OCI-LY7 (cell line): Measurements from ENCODE around the gene ZNF385D. TPM values are rescaled to one million over a fixed set of nuclear protein-coding genes. Genes with fewer than 3 reads are reported as not detected.

Source experiments
- BruUV-seq: library from RNA; stranded (reverse); fragments of 400-500 nt; replicated peaks from 2 replicates; lab custom pipeline; 2021; lab: Mats Ljungman, UMichigan
- CTCF ChIA-PET: fragments of 300-600 bp; sonication (Branson Sonifier 250); formaldehyde crosslinking; loops from one replicate; lab custom pipeline; 2022; ENCODE audit warnings: antibody characterized with exemption; ENCODE audit not compliant: unreplicated experiment; lab: Charles Lee
- POLR2A ChIA-PET: fragments of 300-600 bp; sonication (Branson Sonifier 250); formaldehyde crosslinking; loops from one replicate; lab custom pipeline; 2022; ENCODE audit warnings: antibody characterized with exemption; lab: Charles Lee
- DNase-seq: peaks from one replicate; pipeline ENCODE4 v3.0.0-alpha.2; 2015; ENCODE audit warnings: low spot score
- H2AFZ ChIP-seq: fragments of 200-600 bp; sonication (generic), shearing (Covaris generic); 2 replicates; pipeline ENCODE4 v1.6.1; 2014; ENCODE audit warnings: mild to moderate bottlenecking, antibody characterized with exemption, low read length, moderate library complexity
- H3K27ac ChIP-seq: fragments of 200-600 bp; sonication (generic); 2 replicates; pipeline ENCODE4 v1.5.1; 2014; ENCODE audit warnings: mixed run types, low read depth, mild to moderate bottlenecking, moderate library complexity, low read length, inconsistent platforms; ENCODE audit not compliant: poor library complexity, severe bottlenecking
- H3K36me3 ChIP-seq: fragments of 200-600 bp; sonication (generic); 2 replicates; pipeline ENCODE4 v1.6.1; 2014; ENCODE audit warnings: mild to moderate bottlenecking, antibody characterized with exemption, low read length, moderate library complexity, mixed read lengths; ENCODE audit not compliant: insufficient read depth
- H3K4me1 ChIP-seq: fragments of 200-600 bp; sonication (generic); 2 replicates; pipeline ENCODE4 v1.5.1; 2014; ENCODE audit warnings: mild to moderate bottlenecking, low read length; ENCODE audit not compliant: insufficient read depth, poor library complexity, severe bottlenecking
- H3K4me2 ChIP-seq: fragments of 200-600 bp; sonication (generic); 2 replicates; pipeline ENCODE4 v1.6.1; 2014; ENCODE audit warnings: mild to moderate bottlenecking, low read length
- H3K4me3 ChIP-seq: fragments of 200-600 bp; sonication (generic); 2 replicates; pipeline ENCODE4 v1.5.1; 2014; ENCODE audit warnings: mild to moderate bottlenecking, low read depth, low read length; ENCODE audit not compliant: poor library complexity, severe bottlenecking
- H3K79me2 ChIP-seq: fragments of 200-600 bp; sonication (generic); 2 replicates; pipeline ENCODE4 v1.6.1; 2016; ENCODE audit warnings: low read depth, mild to moderate bottlenecking, low read length, moderate library complexity, mixed read lengths; ENCODE audit not compliant: insufficient read depth
- H3K9me2 ChIP-seq: fragments of 200-600 bp; sonication (generic); 2 replicates; pipeline ENCODE4 v1.6.1; 2016; ENCODE audit warnings: mild to moderate bottlenecking, low read length, mixed read lengths; ENCODE audit not compliant: insufficient read depth
- H3K9me3 ChIP-seq: fragments of 200-600 bp; sonication (generic); 2 replicates; pipeline ENCODE4 v1.6.1; 2014; ENCODE audit warnings: mild to moderate bottlenecking, mixed run types, low read length, mixed read lengths
- H4K20me1 ChIP-seq: fragments of 200-600 bp; sonication (generic); 2 replicates; pipeline ENCODE4 v1.6.1; 2014; ENCODE audit warnings: mild to moderate bottlenecking, antibody characterized with exemption, low read length, moderate library complexity, mixed read lengths; ENCODE audit not compliant: insufficient read depth
- CTCF ChIP-seq: fragments of 200-600 bp; sonication (generic); conservative IDR thresholded peaks from 2 replicates; pipeline ENCODE4 v1.5.1; 2014; ENCODE audit warnings: mild to moderate bottlenecking, antibody characterized with exemption, low read length, moderate library complexity, mixed read lengths
- EZH2phosphoT487 ChIP-seq: fragments of 200-600 bp; sonication (generic); IDR thresholded peaks from 2 replicates; pipeline ENCODE4 v1.6.1; 2018; ENCODE audit warnings: low read depth, borderline replicate concordance, mild to moderate bottlenecking, mixed run types, antibody characterized with exemption, low read length, moderate library complexity, mixed read lengths
- intact Hi-C: fragments of 100-400 bp; cut with micrococcal nuclease; formaldehyde crosslinking; loops from one replicate; pipeline ENCODE4 v1.10.0; 2022; ENCODE audit not compliant: unreplicated experiment
- total RNA-seq, 2 experiments: library from RNA; depleted of rRNA in 1 of 2; stranded (reverse); fragments of >200 nt in 1 of 2; shearing (Covaris generic) in 1 of 2; gene quantifications; 2 replicates each; pipeline ENCODE4 v1.2.3, GENCODE V29; 2014 to 2022

The ZNF385D gene
- total RNA-seq, 2 experiments from 2014 or later = 0.13 TPM; not detected in 1

GRCh38 chr3:21704796-21705195, 46.2 kb downstream of the ZNF385D start:
- no peak for DNase-seq
- POLR2A ChIA-PET = interaction anchor here (0.7 to 0.9 kb wide), 2 partner anchors 28 to 83 kb away, joined by 3 to 4 read pairs; no protein-coding TSS in a partner anchor
- CTCF ChIA-PET = no interaction called here
- H3K36me3 ChIP-seq = no peaks in the 10 kb centered on the region
- no peaks in the 10 kb centered on the region for H4K20me1 ChIP-seq
- no peaks in the 10 kb centered on the region for H3K4me1 ChIP-seq
- H3K79me2 ChIP-seq = no peaks in the 10 kb centered on the region
- H3K27ac ChIP-seq = no peak overlapping the region
- H3K4me2 ChIP-seq = no peak overlapping the region
- intact Hi-C loops = no loop called here
- no peak overlapping the region for H3K4me3 ChIP-seq
- TF ChIP-seq CTCF (no peak), EZH2phosphoT487 (no peak)
- no TSS peak for BruUV-seq
- H2AFZ ChIP-seq = no peak overlapping the region
- no peaks in the 10 kb centered on the region for H3K9me2 ChIP-seq
- H3K9me3 ChIP-seq = no peaks in the 10 kb centered on the region

- POLR2A ChIA-PET = interaction anchor here (0.7 kb wide), 1 partner anchor 57 kb away, joined by 3 read pairs; no protein-coding TSS in a partner anchor
- Histone ChIP-seq H3K4me3 (no peak overlapping the region), H3K9me2 (no peaks in the 10 kb centered on the region), H4K20me1 (no peaks in the 10 kb centered on the region), H3K4me1 (no peaks in the 10 kb centered on the region), H3K4me2 (no peak overlapping the region), H3K27ac (no peak overlapping the region), H3K79me2 (no peaks in the 10 kb centered on the region), H3K36me3 (no peaks in the 10 kb centered on the region), H3K9me3 (no peaks in the 10 kb centered on the region), H2AFZ (no peak overlapping the region)
- no peak for DNase-seq
- intact Hi-C loops = no loop called here
- no peak for TF ChIP-seq CTCF
- CTCF ChIA-PET = no interaction called here
- BruUV-seq = no TSS peak
Measured at GRCh38 chr3:21703291-21703690, 47.7 kb downstream of the ZNF385D start.

- DNase-seq = no peak
- ChIA-PET POLR2A (no interaction called here), CTCF (no interaction called here)
- H3K79me2 ChIP-seq = no peaks in the 10 kb centered on the region
- no peak overlapping the region for H3K27ac ChIP-seq
- no peak overlapping the region for H3K4me3 ChIP-seq
- no peaks in the 10 kb centered on the region for H3K9me3 ChIP-seq
- no TSS peak for BruUV-seq
- H2AFZ ChIP-seq = no peak overlapping the region
- H3K4me2 ChIP-seq = no peak overlapping the region
- no peaks in the 10 kb centered on the region for H3K4me1 ChIP-seq
- intact Hi-C loops = no loop called here
- H3K36me3 ChIP-seq = no peaks in the 10 kb centered on the region
- no peaks in the 10 kb centered on the region for H4K20me1 ChIP-seq
- TF ChIP-seq CTCF (no peak), EZH2phosphoT487 (no peak)
- H3K9me2 ChIP-seq = no peaks in the 10 kb centered on the region
Measured at GRCh38 chr3:21697707-21698106, 53.3 kb downstream of the ZNF385D start.
